Stimulated activated CD8-positive, alpha-beta memory T cell treated with anti-CD3 and anti-CD28 coated beads, Interleukin-15, amount 100 ng/mL, for 4 hours (primary cell): ENCODE data around the gene CRYBG1.

Experiments
- DNase-seq, 2 donors: peaks; one replicate each; pipeline ENCODE4 v3.0.0-alpha.2; 2020; ENCODE audit warnings: low read depth in 2 of 2

The CRYBG1 gene

GRCh38 chr6:106360410-106360988, at the start of gene CRYBG1:
Gene CRYBG1, plus strand, starts transcription at chr6:106360717. Its CDS starts 192 bp downstream, at chr6:106360909.
- peak in 1 of 2 donors; percentile 32 for DNase-seq

- DNase-seq = no peak
These were observed 44.6 kb upstream of the CRYBG1 start for GRCh38 chr6:106315765-106316374.

GRCh38 chr6:106316375-106316766, 44.1 kb upstream of the CRYBG1 start:
- no peak for DNase-seq

GRCh38 chr6:106318061-106318460, 42.5 kb upstream of the CRYBG1 start:
- no peak for DNase-seq

GRCh38 chr6:106318851-106319250, 41.7 kb upstream of the CRYBG1 start:
- DNase-seq = no peak

GRCh38 chr6:106321940-106322339, 38.6 kb upstream of the CRYBG1 start:
- no peak for DNase-seq

GRCh38 chr6:106324726-106325335, 35.7 kb upstream of the CRYBG1 start:
- DNase-seq = no peak

- DNase-seq = peak; percentile 99 to 100
These were observed 35.0 kb upstream of the CRYBG1 start, which contains the start of gene ATG5 for GRCh38 chr6:106325336-106326178. Gene ATG5, minus strand, starts transcription at chr6:106325760. Its CDS starts 9,552 bp downstream, at chr6:106316208.

GRCh38 chr6:106334646-106335448, 25.7 kb upstream of the CRYBG1 start:
- DNase-seq = no peak

GRCh38 chr6:106339334-106340029, 21.0 kb upstream of the CRYBG1 start:
- no peak for DNase-seq

GRCh38 chr6:106347219-106347618, 13.3 kb upstream of the CRYBG1 start:
- no peak for DNase-seq

GRCh38 chr6:106356378-106356777, 4.1 kb upstream of the CRYBG1 start:
- DNase-seq = no peak

- DNase-seq = no peak
These were observed 533 bp upstream of the CRYBG1 start for GRCh38 chr6:106359959-106360409.

- peak in 1 of 2 donors; percentile 0 for DNase-seq
These were observed 493 bp downstream of the CRYBG1 start for GRCh38 chr6:106360989-106361430.

- no peak for DNase-seq
These were observed 3.1 kb downstream of the CRYBG1 start for GRCh38 chr6:106363401-106364138.

GRCh38 chr6:106369739-106370138, 9.2 kb downstream of the CRYBG1 start:
- DNase-seq = no peak

GRCh38 chr6:106370639-106371038, 10.1 kb downstream of the CRYBG1 start:
- no peak for DNase-seq

GRCh38 chr6:106372838-106373501, 12.5 kb downstream of the CRYBG1 start:
- no peak for DNase-seq

- DNase-seq = no peak
These were observed 13.2 kb downstream of the CRYBG1 start for GRCh38 chr6:106373502-106374239.
